Osteoblast (primary cell): Measurements from ENCODE around the gene PPIL4. TPM values are rescaled to one million over a fixed set of nuclear protein-coding genes. Genes with fewer than 3 reads are reported as not detected.

ENCODE experiments used
- DNase-seq: peaks from one replicate; pipeline ENCODE4 v3.0.0; 2011; ENCODE audit warnings: low spot score, mixed read lengths; ENCODE audit not compliant: insufficient read length; ENCODE audit errors: missing footprints
- H2AFZ ChIP-seq: 2 replicates; pipeline ENCODE4 v1.6.0; 2011; ENCODE audit warnings: mild to moderate bottlenecking, low read length
- H3K27ac ChIP-seq: 2 replicates; pipeline ENCODE4 v1.5.1; 2011; ENCODE audit warnings: mild to moderate bottlenecking, low read depth, low read length, moderate library complexity
- H3K27me3 ChIP-seq: 2 replicates; pipeline ENCODE4 v1.6.0; 2012; ENCODE audit warnings: mild to moderate bottlenecking, control low read depth, inconsistent platforms, low read length, moderate library complexity; ENCODE audit not compliant: insufficient read depth
- H3K36me3 ChIP-seq: 2 replicates; pipeline ENCODE4 v1.5.1; 2011; ENCODE audit warnings: mild to moderate bottlenecking, low read length, control low read depth, moderate library complexity; ENCODE audit not compliant: insufficient read depth
- H3K4me1 ChIP-seq: 2 replicates; pipeline ENCODE4 v1.5.1; 2011; ENCODE audit warnings: mild to moderate bottlenecking, low read length, control low read depth, moderate library complexity; ENCODE audit not compliant: insufficient read depth
- H3K4me2 ChIP-seq: 2 replicates; pipeline ENCODE4 v1.6.0; 2011; ENCODE audit warnings: mild to moderate bottlenecking, low read length; ENCODE audit not compliant: insufficient read depth
- H3K4me3 ChIP-seq: fragments of 200-600 bp; sonication (generic); 3 replicates; pipeline ENCODE4 v1.5.1; 2012; ENCODE audit warnings: mild to moderate bottlenecking, low read length, inconsistent platforms; ENCODE audit not compliant: insufficient read depth
- H3K79me2 ChIP-seq: 2 replicates; pipeline ENCODE4 v1.6.0; 2012; ENCODE audit warnings: mild to moderate bottlenecking, low read length, control low read depth, inconsistent platforms; ENCODE audit not compliant: insufficient read depth
- H3K9me3 ChIP-seq: 2 replicates; pipeline ENCODE4 v1.5.1; 2011; ENCODE audit warnings: low read depth, low read length, control low read depth
- H4K20me1 ChIP-seq: 2 replicates; pipeline ENCODE4 v1.6.0; 2012; ENCODE audit warnings: mild to moderate bottlenecking, low read length, control low read depth; ENCODE audit not compliant: insufficient read depth
- CTCF ChIP-seq: IDR thresholded peaks from 2 replicates; pipeline ENCODE4 v1.5.1; 2011; ENCODE audit warnings: mild to moderate bottlenecking, low read depth, low read length, moderate library complexity; ENCODE audit errors: extremely low read depth
- total RNA-seq: library from RNA; depleted of rRNA; stranded (reverse); fragments of >200 nt; gene quantifications from 2 replicates; pipeline ENCODE4 v1.2.3, GENCODE V29; 2012

PPIL4 gene
- total RNA-seq, 1 donor, result 33.3 TPM

GRCh38 chr6:149503276-149503675 lies 42.6 kb downstream of the PPIL4 start:
- Histone ChIP-seq H3K27ac (no peak overlapping the region), H4K20me1 (no peaks in the 10 kb centered on the region), H3K4me1 (peaks cover 7% of the 10 kb centered on the region), H2AFZ (no peak overlapping the region), H3K36me3 (peaks cover 20% of the 10 kb centered on the region), H3K4me2 (no peak overlapping the region), H3K79me2 (no peaks in the 10 kb centered on the region), H3K27me3 (no peaks in the 10 kb centered on the region), H3K4me3 (no peak overlapping the region), H3K9me3 (no peaks in the 10 kb centered on the region)
- no peak for DNase-seq
- TF ChIP-seq CTCF, result no peak

- Histone ChIP-seq H3K4me2 (no peak overlapping the region), H3K27me3 (no peaks in the 10 kb centered on the region)
Observed at GRCh38 chr6:149501768-149502167, 44.1 kb downstream of the PPIL4 start.

GRCh38 chr6:149501201-149501600 lies 44.6 kb downstream of the PPIL4 start:
- H3K27ac ChIP-seq, result no peak overlapping the region
- H3K27me3 ChIP-seq, result no peaks in the 10 kb centered on the region
- no peaks in the 10 kb centered on the region for H4K20me1 ChIP-seq
- no peak overlapping the region for H3K4me3 ChIP-seq
- TF ChIP-seq CTCF, result no peak
- no peak overlapping the region for H3K4me2 ChIP-seq
- DNase-seq, result no peak
- H3K4me1 ChIP-seq, result peaks cover 7% of the 10 kb centered on the region
- no peaks in the 10 kb centered on the region for H3K79me2 ChIP-seq
- H3K36me3 ChIP-seq, result peaks cover 20% of the 10 kb centered on the region
- H3K9me3 ChIP-seq, result no peaks in the 10 kb centered on the region
- H2AFZ ChIP-seq, result no peak overlapping the region

More at GRCh38 chr6:149501768-149502167, 44.1 kb downstream of the PPIL4 start:
- no peak overlapping the region for H2AFZ ChIP-seq
- no peaks in the 10 kb centered on the region for H4K20me1 ChIP-seq
- H3K36me3 ChIP-seq, result peaks cover 20% of the 10 kb centered on the region
- no peak for TF ChIP-seq CTCF
- H3K4me1 ChIP-seq, result peaks cover 7% of the 10 kb centered on the region
- no peak overlapping the region for H3K4me3 ChIP-seq
- H3K9me3 ChIP-seq, result no peaks in the 10 kb centered on the region
- H3K27ac ChIP-seq, result no peak overlapping the region
- no peaks in the 10 kb centered on the region for H3K79me2 ChIP-seq
- DNase-seq, result peak; percentile 14

GRCh38 chr6:149500096-149500495 lies 45.7 kb downstream of the PPIL4 start:
- Histone ChIP-seq H3K27me3 (no peaks in the 10 kb centered on the region), H3K4me1 (peaks cover 7% of the 10 kb centered on the region), H2AFZ (no peak overlapping the region), H3K4me2 (no peak overlapping the region), H3K36me3 (peaks cover 13% of the 10 kb centered on the region), H4K20me1 (no peaks in the 10 kb centered on the region), H3K9me3 (no peaks in the 10 kb centered on the region), H3K4me3 (no peak overlapping the region), H3K79me2 (no peaks in the 10 kb centered on the region), H3K27ac (no peak overlapping the region)
- TF ChIP-seq CTCF, result no peak
- DNase-seq, result no peak
